ENCODE measurements around the gene GRIN3B. TPM values are rescaled to one million over a fixed set of nuclear protein-coding genes. Genes with fewer than 3 reads are reported as not detected.
"Not testable (repeated sequence)": the region's sequence is repeated elsewhere in the genome, so short reads cannot be mapped to it uniquely, and the experiment has no call there.

The GRIN3B gene
- not detected for total RNA-seq

GRCh38 chr19:1000095-1000494 is at the start of gene GRIN3B:
Gene GRIN3B (plus strand): TSS chr19:1000419. CDS start chr19:1000438, 19 bp downstream.
- ATAC-seq (ENCODE audit: low read depth) (peak; percentile 40), DNase-seq (peak; percentile 69)
- Mint-ChIP-seq H3K4me1 (peaks cover 8% of the 10 kb centered on the region), H3K36me3 (no peaks in the 10 kb centered on the region), H3K4me3 (peak within 1 kb of the TSS; percentile 25), H3K27ac (no peak within 1 kb of the TSS), H3K27me3 (peaks cover 47% of the 10 kb centered on the region), H3K9me3 (no peaks in the 10 kb centered on the region)
- POLR2A ChIA-PET = no interaction called here

GRCh38 chr19:952049-952679 is 48.1 kb upstream of the GRIN3B start:
- H3K4me3 Mint-ChIP-seq = no peak overlapping the region
- DNase-seq = no peak
- H3K27me3 Mint-ChIP-seq = no peaks in the 10 kb centered on the region
- H3K36me3 Mint-ChIP-seq = no peaks in the 10 kb centered on the region
- H3K9me3 Mint-ChIP-seq = no peaks in the 10 kb centered on the region
- no peak for ATAC-seq (ENCODE audit: low read depth)
- no peak overlapping the region for H3K27ac Mint-ChIP-seq
- H3K4me1 Mint-ChIP-seq = peaks cover 2% of the 10 kb centered on the region
- POLR2A ChIA-PET = no interaction called here

DNA sequence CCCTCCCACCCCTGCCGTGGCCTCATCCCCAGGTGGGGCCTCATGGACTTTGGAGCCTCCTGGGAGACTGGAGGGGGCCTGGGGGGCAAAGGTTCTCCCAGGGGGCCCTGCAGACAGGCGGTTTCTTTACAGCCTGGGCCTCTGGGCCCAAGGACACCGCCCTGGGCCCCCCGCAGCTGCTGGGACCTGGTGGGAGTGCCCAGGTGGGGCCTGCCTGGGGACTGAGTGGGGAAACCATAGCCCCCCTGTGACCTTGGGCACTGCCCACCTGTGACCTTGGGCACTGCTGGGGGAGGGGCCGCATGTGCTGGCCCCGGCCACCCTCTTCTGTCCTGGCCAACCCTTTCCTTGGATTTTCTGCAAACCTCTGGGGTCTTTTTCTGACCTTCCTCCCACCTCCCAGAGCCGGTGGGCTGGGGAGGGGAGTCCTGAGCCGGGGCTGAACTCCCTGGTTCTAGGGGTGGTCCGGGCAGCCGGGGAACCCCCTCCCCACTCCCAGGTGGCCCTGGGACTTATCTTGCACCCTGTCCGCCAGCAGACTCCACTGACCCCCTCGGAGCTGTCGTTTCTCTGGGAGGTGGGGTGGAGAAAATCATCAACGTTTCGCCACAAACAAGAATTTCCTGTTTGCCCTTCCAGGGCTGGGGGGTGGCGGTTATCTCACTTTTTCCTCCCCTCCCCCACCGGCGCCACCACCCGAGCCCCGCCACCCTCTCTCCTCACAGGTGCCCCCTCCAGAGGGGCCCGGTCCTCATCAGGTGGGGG is 47.4 kb upstream of the GRIN3B start:
- DNase-seq = no peak
- Mint-ChIP-seq H3K4me3 (peak overlapping the region; percentile 32), H3K4me1 (peaks cover 2% of the 10 kb centered on the region), H3K27me3 (no peaks in the 10 kb centered on the region), H3K9me3 (no peaks in the 10 kb centered on the region), H3K27ac (no peak overlapping the region), H3K36me3 (no peaks in the 10 kb centered on the region)
- ATAC-seq (ENCODE audit: low read depth) = no peak
- POLR2A ChIA-PET = no interaction called here

- Mint-ChIP-seq H3K27me3 (no peaks in the 10 kb centered on the region), H3K27ac (no peak overlapping the region), H3K9me3 (no peaks in the 10 kb centered on the region), H3K4me3 (no peak overlapping the region), H3K36me3 (no peaks in the 10 kb centered on the region), H3K4me1 (peaks cover 2% of the 10 kb centered on the region)
- POLR2A ChIA-PET = no interaction called here
- DNase-seq (no peak), ATAC-seq (ENCODE audit: low read depth) (no peak)
These were observed 46.6 kb upstream of the GRIN3B start for GRCh38 chr19:953445-954271.

GRCh38 chr19:954272-954671 is 45.9 kb upstream of the GRIN3B start:
- Mint-ChIP-seq H3K27ac (no peak overlapping the region), H3K27me3 (no peaks in the 10 kb centered on the region), H3K9me3 (no peaks in the 10 kb centered on the region), H3K36me3 (no peaks in the 10 kb centered on the region), H3K4me1 (peaks cover 2% of the 10 kb centered on the region), H3K4me3 (no peak overlapping the region)
- POLR2A ChIA-PET = no interaction called here
- ATAC-seq (ENCODE audit: low read depth) = no peak
- no peak for DNase-seq

GRCh38 chr19:954672-955494 is 45.3 kb upstream of the GRIN3B start:
- Mint-ChIP-seq H3K4me1 (peaks cover 2% of the 10 kb centered on the region), H3K36me3 (no peaks in the 10 kb centered on the region), H3K4me3 (no peak overlapping the region), H3K27me3 (no peaks in the 10 kb centered on the region), H3K9me3 (no peaks in the 10 kb centered on the region), H3K27ac (no peak overlapping the region)
- DNase-seq (no peak), ATAC-seq (ENCODE audit: low read depth) (no peak)
- POLR2A ChIA-PET = no interaction called here

GRCh38 chr19:955803-956765 is 44.1 kb upstream of the GRIN3B start:
- Mint-ChIP-seq H3K36me3 (no peaks in the 10 kb centered on the region), H3K27ac (no peak overlapping the region), H3K4me3 (no peak overlapping the region), H3K4me1 (peaks cover 2% of the 10 kb centered on the region), H3K9me3 (no peaks in the 10 kb centered on the region), H3K27me3 (no peaks in the 10 kb centered on the region)
- DNase-seq (no peak), ATAC-seq (ENCODE audit: low read depth) (no peak)
- POLR2A ChIA-PET = interaction anchor here (0.6 kb wide), 1 partner anchor 115 kb away, joined by 3 read pairs; no protein-coding TSS in a partner anchor

GRCh38 chr19:956766-957440 is 43.3 kb upstream of the GRIN3B start:
- peaks cover 2% of the 10 kb centered on the region for H3K4me1 Mint-ChIP-seq
- H3K36me3 Mint-ChIP-seq = no peaks in the 10 kb centered on the region
- H3K4me3 Mint-ChIP-seq = no peak overlapping the region
- H3K27me3 Mint-ChIP-seq = no peaks in the 10 kb centered on the region
- POLR2A ChIA-PET = no interaction called here
- H3K27ac Mint-ChIP-seq = no peak overlapping the region
- no peak for DNase-seq
- no peaks in the 10 kb centered on the region for H3K9me3 Mint-ChIP-seq
- ATAC-seq (ENCODE audit: low read depth) = no peak

GRCh38 chr19:957578-957977 is 42.6 kb upstream of the GRIN3B start:
- H3K36me3 Mint-ChIP-seq; ATAC-seq (ENCODE audit: low read depth); H3K4me3 Mint-ChIP-seq; H3K4me1 Mint-ChIP-seq; DNase-seq; POLR2A ChIA-PET; H3K27me3 Mint-ChIP-seq; H3K27ac Mint-ChIP-seq; H3K9me3 Mint-ChIP-seq: not testable (repeated sequence)

DNA sequence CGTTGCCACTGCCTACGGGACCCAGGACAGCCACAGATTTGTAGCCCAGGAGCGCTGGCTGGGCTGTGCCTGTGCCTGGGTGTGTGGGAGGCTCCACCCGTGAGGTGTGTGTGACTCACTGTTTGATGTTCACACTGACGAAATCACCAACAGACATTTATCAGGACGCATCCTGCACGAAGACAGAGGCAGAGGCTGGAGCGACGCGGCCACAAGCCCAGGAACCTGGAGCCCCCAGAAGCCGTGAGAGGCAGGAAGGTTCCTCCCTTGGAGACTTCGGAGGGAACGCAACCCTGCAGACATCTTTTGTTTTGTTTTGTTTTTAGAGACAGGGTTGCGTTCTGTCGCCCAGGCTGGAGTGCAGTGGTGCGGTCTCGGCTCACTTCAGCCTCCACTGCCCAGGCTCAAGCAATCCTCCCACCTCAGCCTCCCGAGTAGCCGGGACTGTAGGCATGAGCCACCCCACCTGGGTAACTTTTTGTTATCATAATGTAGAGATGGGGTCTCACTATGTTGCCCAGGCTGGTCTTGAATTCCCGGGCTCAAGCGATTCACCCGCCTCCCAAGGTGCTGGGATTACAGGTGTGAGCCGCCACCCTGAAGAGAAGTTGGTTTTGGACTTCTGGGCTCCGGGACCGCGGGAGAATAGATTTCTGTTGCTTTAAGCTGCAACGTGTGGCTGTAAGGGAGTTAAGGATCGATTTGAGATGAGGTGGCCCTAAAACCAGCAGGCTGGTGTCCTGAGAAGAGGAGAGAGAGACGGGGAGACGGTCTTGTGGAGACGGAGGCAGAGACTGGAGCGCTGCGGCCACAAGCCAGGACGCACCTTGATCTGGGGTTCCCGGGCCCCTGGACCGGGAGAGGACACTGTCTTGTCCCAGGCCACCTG is 41.0 kb upstream of the GRIN3B start:
- no peaks in the 10 kb centered on the region for H3K9me3 Mint-ChIP-seq
- DNase-seq (no peak), ATAC-seq (ENCODE audit: low read depth) (no peak)
- no peaks in the 10 kb centered on the region for H3K4me1 Mint-ChIP-seq
- H3K27me3 Mint-ChIP-seq = no peaks in the 10 kb centered on the region
- POLR2A ChIA-PET = interaction anchor here (0.6 kb wide), 1 partner anchor 126 kb away, joined by 3 read pairs; no protein-coding TSS in a partner anchor
- no peak overlapping the region for H3K27ac Mint-ChIP-seq
- H3K36me3 Mint-ChIP-seq = peaks cover 2% of the 10 kb centered on the region
- H3K4me3 Mint-ChIP-seq = no peak overlapping the region

GRCh38 chr19:960020-960419 is 40.2 kb upstream of the GRIN3B start:
- no peak for DNase-seq
- POLR2A ChIA-PET = interaction anchor here (0.6 kb wide), 1 partner anchor 126 kb away, joined by 3 read pairs; no protein-coding TSS in a partner anchor
- Mint-ChIP-seq H3K36me3 (peaks cover 7% of the 10 kb centered on the region), H3K9me3 (peaks cover under 1% of the 10 kb centered on the region), H3K4me1 (peaks cover under 1% of the 10 kb centered on the region), H3K27me3 (no peaks in the 10 kb centered on the region), H3K27ac (no peak overlapping the region), H3K4me3 (no peak overlapping the region)
- ATAC-seq (ENCODE audit: low read depth) = no peak

All from activated naive CD8-positive, alpha-beta T cell treated with anti-CD3 and anti-CD28 coated beads, Interleukin-2, amount 10 ng/mL, durations not matched to agents 7 days and 5 days (primary cell).